ENCODE data around the gene AS3MT. TPM values are rescaled to one million over a fixed set of nuclear protein-coding genes. Genes with fewer than 3 reads are reported as not detected.
"Not testable (repeated sequence)": the region's sequence is repeated elsewhere in the genome, so short reads cannot be mapped to it uniquely, and the experiment has no call there.

The AS3MT gene
- total RNA-seq, 4 donors from 2014 or later, result 0.91 to 5.6 (median 4.8) TPM

DNA sequence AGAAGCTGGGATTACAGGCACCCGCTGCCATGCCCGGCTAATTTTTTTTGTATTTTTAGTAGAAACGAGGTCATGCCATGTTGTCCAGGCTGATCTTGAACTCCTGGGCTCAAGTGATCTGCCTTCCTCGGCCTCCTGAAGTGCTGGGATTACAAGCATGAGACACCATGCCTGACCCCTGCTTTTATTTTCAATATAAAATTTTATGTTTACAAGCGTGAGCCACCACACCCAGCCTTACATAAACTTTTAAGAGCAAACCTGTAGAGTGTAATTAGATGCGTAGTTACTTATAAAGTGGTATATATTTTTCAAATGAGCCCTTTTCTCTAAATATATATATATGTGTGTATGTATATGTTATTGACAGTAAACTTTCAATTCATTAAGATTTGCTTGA, 57.6 kb downstream of the AS3MT start:
- Histone ChIP-seq H3K4me3 (no peak overlapping the region), H3K36me3 (no peaks in the 10 kb centered on the region), H3K4me1 (peaks cover 0 to under 1% of the 10 kb centered on the region in 2 donors), H3K27ac (no peak overlapping the region), H3K27me3 (no peaks in the 10 kb centered on the region), H3K9me3 (no peaks in the 10 kb centered on the region)
- ATAC-seq (no peak), DNase-seq (no peak)
- in situ Hi-C loops (cut with MboI; ENCODE audit: low sequenced_read_pairs in 4 of 4), result loop anchor here in 1 of 4 donors (10.0 kb wide), 1 partner anchor 138 kb away; no protein-coding TSS in a partner anchor
- intact Hi-C loops (cut with DNase I; ENCODE audit: low total_unique reads), result no loop called here
- no peak for TF ChIP-seq POLR2A (IDR thresholded peaks at IDR 0.05)
- TF ChIP-seq, protein P1, sequence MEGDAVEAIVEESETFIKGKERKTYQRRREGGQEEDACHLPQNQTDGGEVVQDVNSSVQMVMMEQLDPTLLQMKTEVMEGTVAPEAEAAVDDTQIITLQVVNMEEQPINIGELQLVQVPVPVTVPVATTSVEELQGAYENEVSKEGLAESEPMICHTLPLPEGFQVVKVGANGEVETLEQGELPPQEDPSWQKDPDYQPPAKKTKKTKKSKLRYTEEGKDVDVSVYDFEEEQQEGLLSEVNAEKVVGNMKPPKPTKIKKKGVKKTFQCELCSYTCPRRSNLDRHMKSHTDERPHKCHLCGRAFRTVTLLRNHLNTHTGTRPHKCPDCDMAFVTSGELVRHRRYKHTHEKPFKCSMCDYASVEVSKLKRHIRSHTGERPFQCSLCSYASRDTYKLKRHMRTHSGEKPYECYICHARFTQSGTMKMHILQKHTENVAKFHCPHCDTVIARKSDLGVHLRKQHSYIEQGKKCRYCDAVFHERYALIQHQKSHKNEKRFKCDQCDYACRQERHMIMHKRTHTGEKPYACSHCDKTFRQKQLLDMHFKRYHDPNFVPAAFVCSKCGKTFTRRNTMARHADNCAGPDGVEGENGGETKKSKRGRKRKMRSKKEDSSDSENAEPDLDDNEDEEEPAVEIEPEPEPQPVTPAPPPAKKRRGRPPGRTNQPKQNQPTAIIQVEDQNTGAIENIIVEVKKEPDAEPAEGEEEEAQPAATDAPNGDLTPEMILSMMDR (IDR thresholded peaks at IDR 0.05 in 4 of 5, conservative IDR thresholded peaks at IDR 0.05 in 1 of 5), result no peak

DNA sequence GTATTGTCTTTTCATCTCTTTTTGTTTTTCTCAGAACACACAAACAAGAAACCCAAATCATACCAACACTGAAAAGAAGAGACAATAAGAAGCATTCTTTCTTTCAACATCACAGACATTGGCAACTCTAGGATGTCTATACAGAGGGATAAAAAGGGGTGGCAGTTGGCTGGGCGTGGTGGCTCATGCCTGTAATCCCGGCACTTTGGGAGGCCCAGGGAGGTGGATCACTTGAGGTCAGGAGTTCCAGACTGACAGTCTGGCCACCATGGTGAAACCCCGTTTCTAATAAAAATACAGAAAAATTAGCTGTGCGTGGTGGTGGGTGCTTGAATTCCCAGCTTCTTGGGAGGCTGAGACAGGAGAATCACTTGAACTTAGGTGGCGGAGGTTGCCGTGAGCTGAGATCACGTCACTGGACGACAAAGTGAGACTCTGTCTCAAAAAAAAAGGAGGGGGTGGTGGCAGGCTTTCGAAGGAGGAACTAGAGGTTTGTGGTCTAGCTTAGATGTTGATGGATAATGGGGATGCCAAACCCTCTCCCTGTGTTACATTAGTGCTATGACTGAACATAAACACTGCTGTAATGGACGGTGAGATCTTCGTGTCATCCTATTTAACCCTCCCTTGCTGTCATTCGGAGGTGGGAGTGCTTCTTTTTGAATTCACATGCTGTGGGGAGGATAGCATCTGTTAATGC, 58.2 kb downstream of the AS3MT start:
- Histone ChIP-seq H3K4me1 (no peaks in the 10 kb centered on the region), H3K9me3 (no peaks in the 10 kb centered on the region), H3K27me3 (no peaks in the 10 kb centered on the region), H3K4me3 (no peak overlapping the region), H3K36me3 (no peaks in the 10 kb centered on the region), H3K27ac (no peak overlapping the region)
- DNase-seq (no peak), ATAC-seq (no peak)
- in situ Hi-C loops (cut with MboI; ENCODE audit: low sequenced_read_pairs in 4 of 4) (loop anchor here in 1 of 4 donors (10.0 kb wide), 1 partner anchor 137 kb away; no protein-coding TSS in a partner anchor), intact Hi-C loops (cut with DNase I; ENCODE audit: low total_unique reads) (no loop called here)
- no peak for TF ChIP-seq POLR2A (IDR thresholded peaks at IDR 0.05)
- TF ChIP-seq, protein P1 (IDR thresholded peaks at IDR 0.05 in 4 of 5, conservative IDR thresholded peaks at IDR 0.05 in 1 of 5), result no peak

DNA sequence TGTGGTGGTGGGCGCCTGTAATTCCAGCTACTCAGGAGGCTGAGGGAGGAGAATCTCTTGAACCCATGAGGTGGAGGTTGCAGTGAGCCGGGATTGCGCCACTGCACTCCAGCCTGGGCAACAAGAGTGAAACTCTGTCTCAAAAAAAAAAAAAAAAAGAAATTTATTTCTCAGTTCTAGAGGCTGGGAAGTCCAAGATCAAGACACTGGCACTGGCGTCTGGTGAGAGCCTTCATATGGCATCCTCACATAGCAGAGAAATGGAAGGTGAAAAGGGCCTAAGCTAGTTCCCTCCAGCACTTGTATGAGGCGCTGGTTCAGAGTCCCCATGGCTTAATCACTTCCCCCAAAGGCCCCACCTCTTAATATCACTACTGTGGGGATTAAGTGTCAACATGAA, 59.2 kb downstream of the AS3MT start:
- intact Hi-C loops (cut with DNase I; ENCODE audit: low total_unique reads); H3K27ac ChIP-seq; DNase-seq; H3K27me3 ChIP-seq; H3K4me1 ChIP-seq; H3K36me3 ChIP-seq; H3K4me3 ChIP-seq; ATAC-seq; H3K9me3 ChIP-seq: not testable (repeated sequence)
- in situ Hi-C loops (cut with MboI; ENCODE audit: low sequenced_read_pairs in 4 of 4), result loop anchor here in 1 of 4 donors (10.0 kb wide), 1 partner anchor 136 kb away; no protein-coding TSS in a partner anchor

DNA sequence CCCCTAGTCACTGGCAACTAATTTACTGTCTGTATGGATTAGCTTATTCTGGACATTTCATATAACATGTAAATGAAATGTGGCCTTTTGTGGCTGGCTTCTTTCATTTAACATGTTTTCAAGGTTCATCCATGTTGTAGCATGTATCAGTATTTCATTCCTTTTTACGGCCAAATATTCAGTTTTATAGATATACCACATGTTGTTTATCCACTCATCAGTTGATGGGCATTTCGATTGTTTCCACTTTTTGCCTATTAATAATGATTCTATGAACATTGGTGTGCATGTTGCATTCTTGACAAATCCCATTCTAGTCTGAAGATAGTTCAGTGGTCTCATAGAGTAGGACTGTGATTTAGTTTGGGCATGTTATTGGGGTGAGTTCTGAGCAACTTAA, 61.5 kb downstream of the AS3MT start:
- ATAC-seq, result no peak

DNA sequence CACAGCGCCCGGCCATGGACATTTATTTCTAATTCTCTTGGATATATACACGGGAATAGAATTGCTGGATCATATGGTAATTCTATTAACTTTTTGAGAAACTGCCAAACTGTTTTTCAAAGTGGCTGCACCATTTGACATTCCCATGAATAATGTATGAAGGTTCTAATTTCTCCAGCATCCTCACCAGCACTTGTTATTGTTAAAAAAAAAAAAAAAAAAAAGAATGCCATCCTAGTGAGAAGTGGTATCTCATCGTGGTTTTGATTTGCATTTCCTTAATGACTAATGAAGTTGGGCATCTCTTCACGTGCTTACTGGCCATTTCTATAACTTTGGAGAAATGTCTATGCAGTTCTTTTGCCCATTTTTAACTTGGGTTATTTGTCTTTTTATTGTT, 62.4 kb downstream of the AS3MT start:
- in situ Hi-C loops (cut with MboI; ENCODE audit: low sequenced_read_pairs in 4 of 4), result no loop called here
- intact Hi-C loops (cut with DNase I; ENCODE audit: low total_unique reads), result no loop called here
- Histone ChIP-seq H3K27ac (no peak overlapping the region), H3K4me1 (no peaks in the 10 kb centered on the region), H3K9me3 (no peaks in the 10 kb centered on the region), H3K4me3 (no peak overlapping the region), H3K36me3 (no peaks in the 10 kb centered on the region), H3K27me3 (no peaks in the 10 kb centered on the region)
- TF ChIP-seq, protein P1 (IDR thresholded peaks at IDR 0.05 in 4 of 5, conservative IDR thresholded peaks at IDR 0.05 in 1 of 5), result no peak
- no peak for TF ChIP-seq POLR2A (IDR thresholded peaks at IDR 0.05)
- ATAC-seq, result no peak
- DNase-seq, result no peak

More for the DNA sequence above, 61.5 kb downstream of the AS3MT start:
- TF ChIP-seq, protein P1 (IDR thresholded peaks at IDR 0.05 in 4 of 5, conservative IDR thresholded peaks at IDR 0.05 in 1 of 5), result no peak
- no peak for TF ChIP-seq POLR2A (IDR thresholded peaks at IDR 0.05)
- DNase-seq, result no peak
- no peaks in the 10 kb centered on the region for H3K36me3 ChIP-seq
- in situ Hi-C loops (cut with MboI; ENCODE audit: low sequenced_read_pairs in 4 of 4), result no loop called here
- H3K9me3 ChIP-seq, result no peaks in the 10 kb centered on the region
- H3K4me1 ChIP-seq, result no peaks in the 10 kb centered on the region
- no peak overlapping the region for H3K27ac ChIP-seq
- H3K4me3 ChIP-seq, result no peak overlapping the region
- no peaks in the 10 kb centered on the region for H3K27me3 ChIP-seq
- intact Hi-C loops (cut with DNase I; ENCODE audit: low total_unique reads), result no loop called here

Data from gastrocnemius medialis (tissue), 4 donors.